Measurements from ENCODE around the gene COX4I2. TPM values are rescaled to one million over a fixed set of nuclear protein-coding genes. Genes with fewer than 3 reads are reported as not detected.

The COX4I2 gene
- total RNA-seq, 1 donor from 2014 or later = 61.4 TPM

GRCh38 chr20:31653561-31653960 lies 15.8 kb downstream of the COX4I2 start:
- no peak for DNase-seq (ENCODE audit: low spot score in 2 of 2)
- Histone ChIP-seq H3K9me3 (no peaks in the 10 kb centered on the region), H3K4me1 (no peaks in the 10 kb centered on the region), H3K27ac (no peak overlapping the region), H3K36me3 (no peaks in the 10 kb centered on the region), H3K4me3 (no peak overlapping the region), H3K27me3 (no peaks in the 10 kb centered on the region)
- intact Hi-C loops (cut with DNase I) = no loop called here
- no peak for TF ChIP-seq CTCF (IDR thresholded peaks at IDR 0.05)

GRCh38 chr20:31654534-31654933 lies 16.8 kb downstream of the COX4I2 start:
- intact Hi-C loops (cut with DNase I) = no loop called here
- TF ChIP-seq CTCF (IDR thresholded peaks at IDR 0.05) = no peak

GRCh38 chr20:31661625-31662371 lies 24.1 kb downstream of the COX4I2 start:
- intact Hi-C loops (cut with DNase I) = loop anchor here (1.0 to 5.0 kb wide), 2 partner anchors 62 to 156 kb away; partner anchors contain the start of gene MYLK2
- peaks cover 17 to 19% of the 10 kb centered on the region in 2 donors for H3K36me3 ChIP-seq
- peak overlapping the region; percentile 42 to 62 for H3K4me3 ChIP-seq
- H3K4me1 ChIP-seq = peaks cover 9 to 33% of the 10 kb centered on the region in 2 donors
- no peaks in the 10 kb centered on the region for H3K9me3 ChIP-seq
- no peaks in the 10 kb centered on the region for H3K27me3 ChIP-seq
- peak overlapping the region; percentile 68 to 83 for H3K27ac ChIP-seq
- TF ChIP-seq CTCF (IDR thresholded peaks at IDR 0.05) = peak; percentile 80 to 82 (median 82)
- DNase-seq (ENCODE audit: low spot score in 2 of 2) = peak in 1 of 2 donors; percentile 88

More at GRCh38 chr20:31654534-31654933, 16.8 kb downstream of the COX4I2 start:
- no peaks in the 10 kb centered on the region for H3K36me3 ChIP-seq
- no peaks in the 10 kb centered on the region for H3K9me3 ChIP-seq
- no peaks in the 10 kb centered on the region for H3K4me1 ChIP-seq
- no peak overlapping the region for H3K4me3 ChIP-seq
- no peak for DNase-seq (ENCODE audit: low spot score in 2 of 2)
- H3K27me3 ChIP-seq = no peaks in the 10 kb centered on the region
- no peak overlapping the region for H3K27ac ChIP-seq

GRCh38 chr20:31662372-31662854 lies 24.7 kb downstream of the COX4I2 start:
- H3K4me1 ChIP-seq = peaks cover 9 to 38% of the 10 kb centered on the region in 2 donors

GRCh38 chr20:31663524-31663837 lies 25.8 kb downstream of the COX4I2 start:
- peaks cover 13 to 47% of the 10 kb centered on the region in 2 donors for H3K4me1 ChIP-seq
- intact Hi-C loops (cut with DNase I) = loop anchor here (5.0 kb wide), 1 partner anchor 154 kb away; the partner anchor contains the start of gene MYLK2
- peaks cover 17 to 19% of the 10 kb centered on the region in 2 donors for H3K36me3 ChIP-seq
- no peak for DNase-seq (ENCODE audit: low spot score in 2 of 2)
- no peak overlapping the region for H3K4me3 ChIP-seq
- H3K27me3 ChIP-seq = no peaks in the 10 kb centered on the region
- TF ChIP-seq CTCF (IDR thresholded peaks at IDR 0.05) = no peak
- no peaks in the 10 kb centered on the region for H3K9me3 ChIP-seq
- peak overlapping the region; percentile 87 to 95 for H3K27ac ChIP-seq

More at GRCh38 chr20:31662372-31662854, 24.7 kb downstream of the COX4I2 start:
- no peak for TF ChIP-seq CTCF (IDR thresholded peaks at IDR 0.05)
- H3K27me3 ChIP-seq = no peaks in the 10 kb centered on the region
- peaks cover 17 to 19% of the 10 kb centered on the region in 2 donors for H3K36me3 ChIP-seq
- peak overlapping the region; percentile 68 to 83 for H3K27ac ChIP-seq
- H3K9me3 ChIP-seq = no peaks in the 10 kb centered on the region
- intact Hi-C loops (cut with DNase I) = loop anchor here (5.0 kb wide), 1 partner anchor 155 kb away; the partner anchor contains the start of gene MYLK2
- DNase-seq (ENCODE audit: low spot score in 2 of 2) = no peak
- peak overlapping the region in 1 of 2 donors; percentile 62 for H3K4me3 ChIP-seq
